ENCODE results near the gene GARNL3. TPM values are rescaled to one million over a fixed set of nuclear protein-coding genes. Genes with fewer than 3 reads are reported as not detected.

GARNL3 gene
- total RNA-seq, 1 experiment from 2014 or later: 11.5 TPM

DNA sequence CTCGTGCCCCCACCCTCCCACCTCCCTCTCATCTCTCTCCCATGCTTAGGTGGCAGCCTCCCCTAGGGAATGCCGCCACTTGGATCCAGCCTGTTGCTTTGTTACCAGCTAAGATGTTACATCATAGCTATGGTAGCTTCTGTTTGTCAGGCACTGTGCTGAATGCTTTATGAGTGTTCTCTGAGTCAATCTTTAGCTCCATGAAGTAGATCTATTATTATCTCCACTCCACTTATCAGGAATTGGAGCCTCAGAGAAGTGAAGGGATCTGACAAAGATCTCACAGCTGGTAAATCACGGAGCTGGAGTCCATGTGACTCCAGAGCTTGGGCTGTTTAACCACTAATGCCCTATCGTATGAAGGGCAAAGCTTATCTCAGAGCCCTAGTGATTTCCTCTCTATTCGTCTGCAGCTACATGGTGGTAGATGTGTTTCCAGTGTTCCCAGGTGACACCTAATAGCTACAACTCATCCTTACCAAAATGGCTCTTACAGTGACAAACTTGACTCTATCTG, 54.1 kb downstream of the GARNL3 start:
- in situ Hi-C loops (cut with HindIII; ENCODE audit: low pct_unique_long_range_greater_than_20kb, low sequenced_read_pairs): no loop called here
- intact Hi-C loops (cut with micrococcal nuclease; ENCODE audit: unreplicated experiment): no loop called here
- H3K27ac ChIP-seq (ENCODE audit: low read length): no peak overlapping the region
- H3K27me3 ChIP-seq (ENCODE audit: control insufficient read depth, insufficient read depth, low read length): no peaks in the 10 kb centered on the region
- ChIA-PET POLR2A (no interaction called here), CTCF (no interaction called here)
- ATAC-seq (no peak), DNase-seq (ENCODE audit: low read depth, low spot score) (no peak)
- no peaks in the 10 kb centered on the region; the same call in 1 of the 2 replicates for H3K36me3 ChIP-seq (ENCODE audit: control insufficient read depth, insufficient read depth, low read length)
- H3K4me1 ChIP-seq (ENCODE audit: control insufficient read depth, insufficient read depth, low read length): no peaks in the 10 kb centered on the region
- H3K9me3 ChIP-seq (ENCODE audit: control insufficient read depth, insufficient read depth, low read depth, low read length): no peaks in the 10 kb centered on the region
- TF ChIP-seq POLR2AphosphoS5 (IDR thresholded peaks at IDR 0.05; ENCODE audit: low read depth, low read length) (no peak), TCF7L2 (IDR thresholded peaks at IDR 0.05; ENCODE audit: low read depth, low read length) (no peak), SIN3A (IDR thresholded peaks at IDR 0.05; ENCODE audit: borderline replicate concordance, insufficient read depth, low read depth, low read length) (no peak)
- TF ChIP-seq, protein P1, sequence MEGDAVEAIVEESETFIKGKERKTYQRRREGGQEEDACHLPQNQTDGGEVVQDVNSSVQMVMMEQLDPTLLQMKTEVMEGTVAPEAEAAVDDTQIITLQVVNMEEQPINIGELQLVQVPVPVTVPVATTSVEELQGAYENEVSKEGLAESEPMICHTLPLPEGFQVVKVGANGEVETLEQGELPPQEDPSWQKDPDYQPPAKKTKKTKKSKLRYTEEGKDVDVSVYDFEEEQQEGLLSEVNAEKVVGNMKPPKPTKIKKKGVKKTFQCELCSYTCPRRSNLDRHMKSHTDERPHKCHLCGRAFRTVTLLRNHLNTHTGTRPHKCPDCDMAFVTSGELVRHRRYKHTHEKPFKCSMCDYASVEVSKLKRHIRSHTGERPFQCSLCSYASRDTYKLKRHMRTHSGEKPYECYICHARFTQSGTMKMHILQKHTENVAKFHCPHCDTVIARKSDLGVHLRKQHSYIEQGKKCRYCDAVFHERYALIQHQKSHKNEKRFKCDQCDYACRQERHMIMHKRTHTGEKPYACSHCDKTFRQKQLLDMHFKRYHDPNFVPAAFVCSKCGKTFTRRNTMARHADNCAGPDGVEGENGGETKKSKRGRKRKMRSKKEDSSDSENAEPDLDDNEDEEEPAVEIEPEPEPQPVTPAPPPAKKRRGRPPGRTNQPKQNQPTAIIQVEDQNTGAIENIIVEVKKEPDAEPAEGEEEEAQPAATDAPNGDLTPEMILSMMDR (IDR thresholded peaks at IDR 0.05): no peak
- TF ChIP-seq, protein P2, sequence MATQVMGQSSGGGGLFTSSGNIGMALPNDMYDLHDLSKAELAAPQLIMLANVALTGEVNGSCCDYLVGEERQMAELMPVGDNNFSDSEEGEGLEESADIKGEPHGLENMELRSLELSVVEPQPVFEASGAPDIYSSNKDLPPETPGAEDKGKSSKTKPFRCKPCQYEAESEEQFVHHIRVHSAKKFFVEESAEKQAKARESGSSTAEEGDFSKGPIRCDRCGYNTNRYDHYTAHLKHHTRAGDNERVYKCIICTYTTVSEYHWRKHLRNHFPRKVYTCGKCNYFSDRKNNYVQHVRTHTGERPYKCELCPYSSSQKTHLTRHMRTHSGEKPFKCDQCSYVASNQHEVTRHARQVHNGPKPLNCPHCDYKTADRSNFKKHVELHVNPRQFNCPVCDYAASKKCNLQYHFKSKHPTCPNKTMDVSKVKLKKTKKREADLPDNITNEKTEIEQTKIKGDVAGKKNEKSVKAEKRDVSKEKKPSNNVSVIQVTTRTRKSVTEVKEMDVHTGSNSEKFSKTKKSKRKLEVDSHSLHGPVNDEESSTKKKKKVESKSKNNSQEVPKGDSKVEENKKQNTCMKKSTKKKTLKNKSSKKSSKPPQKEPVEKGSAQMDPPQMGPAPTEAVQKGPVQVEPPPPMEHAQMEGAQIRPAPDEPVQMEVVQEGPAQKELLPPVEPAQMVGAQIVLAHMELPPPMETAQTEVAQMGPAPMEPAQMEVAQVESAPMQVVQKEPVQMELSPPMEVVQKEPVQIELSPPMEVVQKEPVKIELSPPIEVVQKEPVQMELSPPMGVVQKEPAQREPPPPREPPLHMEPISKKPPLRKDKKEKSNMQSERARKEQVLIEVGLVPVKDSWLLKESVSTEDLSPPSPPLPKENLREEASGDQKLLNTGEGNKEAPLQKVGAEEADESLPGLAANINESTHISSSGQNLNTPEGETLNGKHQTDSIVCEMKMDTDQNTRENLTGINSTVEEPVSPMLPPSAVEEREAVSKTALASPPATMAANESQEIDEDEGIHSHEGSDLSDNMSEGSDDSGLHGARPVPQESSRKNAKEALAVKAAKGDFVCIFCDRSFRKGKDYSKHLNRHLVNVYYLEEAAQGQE (IDR thresholded peaks at IDR 0.05; ENCODE audit: insufficient read depth in 1 of 2, low read depth in 2 of 2, low read length in 1 of 2): no peak
- no TSS peak for BruUV-seq (replicated peaks)
- no peak overlapping the region for H3K4me3 ChIP-seq (ENCODE audit: low read depth in 2 of 2, low read length in 2 of 2)

DNA sequence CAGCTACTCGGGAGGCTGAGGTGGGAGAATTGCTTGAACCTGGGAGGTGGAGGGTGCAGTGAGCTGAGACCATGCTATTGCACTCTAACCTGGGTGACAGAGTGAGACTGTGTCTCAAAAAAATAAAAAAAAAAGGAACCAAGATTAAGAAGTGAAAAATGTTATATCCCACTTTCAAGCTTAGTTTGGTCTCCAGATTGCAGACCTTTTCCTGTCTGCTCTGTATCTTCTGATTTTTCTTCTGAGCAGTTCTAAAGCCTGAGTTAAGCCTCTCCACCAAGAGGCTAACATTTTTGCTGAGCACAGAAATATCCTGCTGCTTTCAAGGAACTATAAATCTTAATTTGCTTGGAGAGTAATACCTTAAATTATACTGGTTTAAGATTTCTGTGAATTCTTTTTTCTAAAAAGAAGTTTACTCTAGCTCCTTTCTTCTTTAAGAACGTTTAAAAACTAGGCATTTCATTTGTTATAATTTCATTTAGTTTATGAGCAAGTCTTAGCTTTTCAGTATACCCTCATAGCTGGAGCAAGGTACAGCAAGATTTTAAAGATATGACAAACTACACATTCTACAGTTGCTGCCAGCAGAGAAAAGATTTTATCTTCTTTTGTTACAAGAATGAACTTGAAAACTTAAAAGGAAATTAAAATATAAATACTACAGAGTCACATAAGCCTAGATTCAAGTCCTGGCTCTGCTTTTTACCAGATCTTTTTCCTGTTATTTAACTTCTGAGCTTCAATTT, 55.0 kb downstream of the GARNL3 start:
- BruUV-seq (replicated peaks): no TSS peak
- POLR2A ChIA-PET: no interaction called here
- no peaks in the 10 kb centered on the region for H3K27me3 ChIP-seq (ENCODE audit: control insufficient read depth, insufficient read depth, low read length)
- H3K4me1 ChIP-seq (ENCODE audit: control insufficient read depth, insufficient read depth, low read length): no peaks in the 10 kb centered on the region
- TF ChIP-seq SIN3A (IDR thresholded peaks at IDR 0.05; ENCODE audit: borderline replicate concordance, insufficient read depth, low read depth, low read length) (no peak), POLR2AphosphoS5 (IDR thresholded peaks at IDR 0.05; ENCODE audit: low read depth, low read length) (no peak), TCF7L2 (IDR thresholded peaks at IDR 0.05; ENCODE audit: low read depth, low read length) (no peak)
- TF ChIP-seq, protein P1 (IDR thresholded peaks at IDR 0.05): no peak
- TF ChIP-seq, protein P2 (IDR thresholded peaks at IDR 0.05; ENCODE audit: insufficient read depth in 1 of 2, low read depth in 2 of 2, low read length in 1 of 2): no peak
- no peak for ATAC-seq
- intact Hi-C loops (cut with micrococcal nuclease; ENCODE audit: unreplicated experiment): no loop called here
- H3K36me3 ChIP-seq (ENCODE audit: control insufficient read depth, insufficient read depth, low read length): no peaks in the 10 kb centered on the region; the same call in 1 of the 2 replicates
- no peak for DNase-seq (ENCODE audit: low read depth, low spot score)
- H3K9me3 ChIP-seq (ENCODE audit: control insufficient read depth, insufficient read depth, low read depth, low read length): no peaks in the 10 kb centered on the region
- in situ Hi-C loops (cut with HindIII; ENCODE audit: low pct_unique_long_range_greater_than_20kb, low sequenced_read_pairs): no loop called here
- no peak overlapping the region for H3K4me3 ChIP-seq (ENCODE audit: low read depth in 2 of 2, low read length in 2 of 2)
- H3K27ac ChIP-seq (ENCODE audit: low read length): no peak overlapping the region
- CTCF ChIA-PET: no interaction called here
